K562 (cell line): ENCODE data around the gene MXI1. TPM values are rescaled to one million over a fixed set of nuclear protein-coding genes. Genes with fewer than 3 reads are reported as not detected.

ENCODE experiments used
- ELF4 ChIP-seq: fragments of 450-650 bp; formaldehyde crosslinking; IDR thresholded peaks from 2 replicates; pipeline ENCODE4 v1.4.0; 2022; ENCODE audit warnings: missing genetic modification characterization
- MBD1 ChIP-seq: fragments of 250-450 bp; sonication (Bioruptor Pico); IDR thresholded peaks from 2 replicates; pipeline ENCODE4 v1.8.0; 2022; ENCODE audit warnings: inconsistent platforms
- NR2F6 ChIP-seq: fragments of 450-650 bp; formaldehyde crosslinking; IDR thresholded peaks from 2 replicates; pipeline ENCODE4 v1.4.0; 2020; ENCODE audit warnings: mild to moderate bottlenecking
- TEAD2 ChIP-seq: fragments of 450-650 bp; IDR thresholded peaks from 2 replicates; pipeline ENCODE4 v1.6.1; 2016; ENCODE audit warnings: missing genetic modification characterization, control low read depth, missing compliant biosample characterization
- THRAP3 ChIP-seq: fragments of 450-650 bp; IDR thresholded peaks from 2 replicates; pipeline ENCODE4 v1.6.1; 2016; ENCODE audit warnings: mild to moderate bottlenecking, inconsistent platforms, borderline replicate concordance
- ZBTB9 ChIP-seq: fragments of 450-650 bp; formaldehyde crosslinking; IDR thresholded peaks from 2 replicates; pipeline ENCODE4 v1.4.0; 2020; ENCODE audit warnings: mild to moderate bottlenecking, moderate library complexity
- ZEB2 ChIP-seq: fragments of 450-650 bp; IDR thresholded peaks from 2 replicates; pipeline ENCODE4 v1.6.1; 2016
- ZNF23 ChIP-seq: fragments of 250-450 bp; sonication (Bioruptor Pico); IDR thresholded peaks from 2 replicates; pipeline ENCODE4 v1.4.0; 2020; ENCODE audit warnings: mild to moderate bottlenecking
- ZNF263 ChIP-seq: sonication (generic); formaldehyde crosslinking; IDR thresholded peaks from 2 replicates; pipeline ENCODE4 v1.8.0; 2022; ENCODE audit warnings: mild to moderate bottlenecking, missing genetic modification reagents, borderline replicate concordance
- ZNF3 ChIP-seq: fragments of 250-450 bp; sonication (Bioruptor Pico); IDR thresholded peaks from 2 replicates; pipeline ENCODE4 v1.5.0; 2021; ENCODE audit warnings: mild to moderate bottlenecking, moderate library complexity
- ZNF830 ChIP-seq: fragments of 250-450 bp; sonication (Bioruptor Pico); IDR thresholded peaks from 2 replicates; pipeline ENCODE4 v1.5.0; 2021; ENCODE audit warnings: mild to moderate bottlenecking
- polyA plus RNA-seq, 8 experiments: library from polyadenylated mRNA; depleted of rRNA in 4 of 8; stranded (reverse) in 5 of 8; unstranded in 3 of 8; fragments of >200 nt; fragmentation: Nextera tagmentation in 2 of 8; fragmentation: Illumina TruSeq in 1 of 8; extraction: Ambion mirVana in 2 of 8; extraction: Trizol in 1 of 8; gene quantifications; 2 replicates each; pipeline versions ENCODE4 v1.2.1 to v1.2.3, GENCODE V29; 2011 to 2014; ENCODE audit warnings: inconsistent platforms in 1 of 8, missing spikeins in 1 of 8
- total RNA-seq, 7 experiments: library from RNA; depleted of rRNA in 6 of 7; stranded (reverse); fragments of >200 nt in 6 of 7; fragmentation: Illumina TruSeq in 2 of 7; extraction: Trizol in 2 of 7; gene quantifications; 2 replicates each; pipeline versions ENCODE4 v1.2.1 to v1.2.3, GENCODE V29; 2011 to 2021; ENCODE audit warnings: low replicate concordance in 1 of 7
- TF ChIP-seq, protein P1 (sequence below): fragments of 250-450 bp; sonication (Bioruptor Pico); IDR thresholded peaks from 2 replicates; pipeline ENCODE4 v1.4.0; 2020; ENCODE audit warnings: mild to moderate bottlenecking, moderate library complexity
- TF ChIP-seq, protein P2 (sequence below): fragments of 250-450 bp; sonication (Bioruptor Pico); IDR thresholded peaks from 2 replicates; pipeline ENCODE4 v1.5.0; 2020; ENCODE audit warnings: mild to moderate bottlenecking, borderline replicate concordance
- TF ChIP-seq, protein P3 (sequence below), 2 experiments: fragments of 450-650 bp; conservative IDR thresholded peaks; 2 replicates each; pipeline ENCODE4 v1.6.1; 2017; ENCODE audit warnings: mild to moderate bottlenecking in 2 of 2, moderate library complexity in 2 of 2
- TF ChIP-seq, protein P4 (sequence below), 2 experiments: fragments of 150-350 bp in 1 of 2; IDR thresholded peaks; 2 replicates each; pipeline ENCODE4 v1.6.1; 2012 to 2016; ENCODE audit warnings: low read depth in 2 of 2, low read length in 2 of 2, mild to moderate bottlenecking in 1 of 2, moderate library complexity in 1 of 2

Gene MXI1
- total and polyA plus RNA-seq, 9 of the 15 experiments (the other 6 are each of a cell fraction or from before 2014, with no cell fraction given): 9.1 to 23.7 (median 14.8) TPM

- TF ChIP-seq ZNF263 (CRISPR knock-in tag): no peak
- TF ChIP-seq ZBTB9: no peak
- TF ChIP-seq, protein P1, sequence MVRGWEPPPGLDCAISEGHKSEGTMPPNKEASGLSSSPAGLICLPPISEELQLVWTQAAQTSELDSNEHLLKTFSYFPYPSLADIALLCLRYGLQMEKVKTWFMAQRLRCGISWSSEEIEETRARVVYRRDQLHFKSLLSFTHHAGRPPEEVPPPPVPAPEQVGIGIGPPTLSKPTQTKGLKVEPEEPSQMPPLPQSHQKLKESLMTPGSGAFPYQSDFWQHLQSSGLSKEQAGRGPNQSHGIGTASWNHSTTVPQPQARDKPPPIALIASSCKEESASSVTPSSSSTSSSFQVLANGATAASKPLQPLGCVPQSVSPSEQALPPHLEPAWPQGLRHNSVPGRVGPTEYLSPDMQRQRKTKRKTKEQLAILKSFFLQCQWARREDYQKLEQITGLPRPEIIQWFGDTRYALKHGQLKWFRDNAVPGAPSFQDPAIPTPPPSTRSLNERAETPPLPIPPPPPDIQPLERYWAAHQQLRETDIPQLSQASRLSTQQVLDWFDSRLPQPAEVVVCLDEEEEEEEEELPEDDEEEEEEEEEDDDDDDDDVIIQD (CRISPR knock-in tag): no peak
- TF ChIP-seq, protein P2, sequence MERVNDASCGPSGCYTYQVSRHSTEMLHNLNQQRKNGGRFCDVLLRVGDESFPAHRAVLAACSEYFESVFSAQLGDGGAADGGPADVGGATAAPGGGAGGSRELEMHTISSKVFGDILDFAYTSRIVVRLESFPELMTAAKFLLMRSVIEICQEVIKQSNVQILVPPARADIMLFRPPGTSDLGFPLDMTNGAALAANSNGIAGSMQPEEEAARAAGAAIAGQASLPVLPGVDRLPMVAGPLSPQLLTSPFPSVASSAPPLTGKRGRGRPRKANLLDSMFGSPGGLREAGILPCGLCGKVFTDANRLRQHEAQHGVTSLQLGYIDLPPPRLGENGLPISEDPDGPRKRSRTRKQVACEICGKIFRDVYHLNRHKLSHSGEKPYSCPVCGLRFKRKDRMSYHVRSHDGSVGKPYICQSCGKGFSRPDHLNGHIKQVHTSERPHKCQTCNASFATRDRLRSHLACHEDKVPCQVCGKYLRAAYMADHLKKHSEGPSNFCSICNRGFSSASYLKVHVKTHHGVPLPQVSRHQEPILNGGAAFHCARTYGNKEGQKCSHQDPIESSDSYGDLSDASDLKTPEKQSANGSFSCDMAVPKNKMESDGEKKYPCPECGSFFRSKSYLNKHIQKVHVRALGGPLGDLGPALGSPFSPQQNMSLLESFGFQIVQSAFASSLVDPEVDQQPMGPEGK (CRISPR knock-in tag): no peak
- TF ChIP-seq TEAD2: no peak
- no peak for TF ChIP-seq THRAP3
- no peak for TF ChIP-seq ELF4 (CRISPR knock-in tag)
- no peak for TF ChIP-seq MBD1 (CRISPR knock-in tag)
- TF ChIP-seq NR2F6 (CRISPR knock-in tag): no peak
- TF ChIP-seq ZNF23 (CRISPR knock-in tag): no peak
- TF ChIP-seq ZNF3 (CRISPR knock-in tag): no peak
- TF ChIP-seq, protein P3, sequence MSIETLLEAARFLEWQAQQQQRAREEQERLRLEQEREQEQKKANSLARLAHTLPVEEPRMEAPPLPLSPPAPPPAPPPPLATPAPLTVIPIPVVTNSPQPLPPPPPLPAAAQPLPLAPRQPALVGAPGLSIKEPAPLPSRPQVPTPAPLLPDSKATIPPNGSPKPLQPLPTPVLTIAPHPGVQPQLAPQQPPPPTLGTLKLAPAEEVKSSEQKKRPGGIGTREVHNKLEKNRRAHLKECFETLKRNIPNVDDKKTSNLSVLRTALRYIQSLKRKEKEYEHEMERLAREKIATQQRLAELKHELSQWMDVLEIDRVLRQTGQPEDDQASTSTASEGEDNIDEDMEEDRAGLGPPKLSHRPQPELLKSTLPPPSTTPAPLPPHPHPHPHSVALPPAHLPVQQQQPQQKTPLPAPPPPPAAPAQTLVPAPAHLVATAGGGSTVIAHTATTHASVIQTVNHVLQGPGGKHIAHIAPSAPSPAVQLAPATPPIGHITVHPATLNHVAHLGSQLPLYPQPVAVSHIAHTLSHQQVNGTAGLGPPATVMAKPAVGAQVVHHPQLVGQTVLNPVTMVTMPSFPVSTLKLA (conservative IDR thresholded peaks at IDR 0.05): peak; percentile 83 to 87
- TF ChIP-seq ZNF830: no peak
- no peak for TF ChIP-seq ZEB2
- TF ChIP-seq, protein P4, sequence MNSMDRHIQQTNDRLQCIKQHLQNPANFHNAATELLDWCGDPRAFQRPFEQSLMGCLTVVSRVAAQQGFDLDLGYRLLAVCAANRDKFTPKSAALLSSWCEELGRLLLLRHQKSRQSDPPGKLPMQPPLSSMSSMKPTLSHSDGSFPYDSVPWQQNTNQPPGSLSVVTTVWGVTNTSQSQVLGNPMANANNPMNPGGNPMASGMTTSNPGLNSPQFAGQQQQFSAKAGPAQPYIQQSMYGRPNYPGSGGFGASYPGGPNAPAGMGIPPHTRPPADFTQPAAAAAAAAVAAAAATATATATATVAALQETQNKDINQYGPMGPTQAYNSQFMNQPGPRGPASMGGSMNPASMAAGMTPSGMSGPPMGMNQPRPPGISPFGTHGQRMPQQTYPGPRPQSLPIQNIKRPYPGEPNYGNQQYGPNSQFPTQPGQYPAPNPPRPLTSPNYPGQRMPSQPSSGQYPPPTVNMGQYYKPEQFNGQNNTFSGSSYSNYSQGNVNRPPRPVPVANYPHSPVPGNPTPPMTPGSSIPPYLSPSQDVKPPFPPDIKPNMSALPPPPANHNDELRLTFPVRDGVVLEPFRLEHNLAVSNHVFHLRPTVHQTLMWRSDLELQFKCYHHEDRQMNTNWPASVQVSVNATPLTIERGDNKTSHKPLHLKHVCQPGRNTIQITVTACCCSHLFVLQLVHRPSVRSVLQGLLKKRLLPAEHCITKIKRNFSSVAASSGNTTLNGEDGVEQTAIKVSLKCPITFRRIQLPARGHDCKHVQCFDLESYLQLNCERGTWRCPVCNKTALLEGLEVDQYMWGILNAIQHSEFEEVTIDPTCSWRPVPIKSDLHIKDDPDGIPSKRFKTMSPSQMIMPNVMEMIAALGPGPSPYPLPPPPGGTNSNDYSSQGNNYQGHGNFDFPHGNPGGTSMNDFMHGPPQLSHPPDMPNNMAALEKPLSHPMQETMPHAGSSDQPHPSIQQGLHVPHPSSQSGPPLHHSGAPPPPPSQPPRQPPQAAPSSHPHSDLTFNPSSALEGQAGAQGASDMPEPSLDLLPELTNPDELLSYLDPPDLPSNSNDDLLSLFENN (IDR thresholded peaks at IDR 0.05; ENCODE audit: low read depth in 2 of 2, low read length in 2 of 2): 0 out of 4 replicates have a peak, but pooled peaks of 1 of the 2 experiments have one; percentile 10
Measured at GRCh38 chr10:110225756-110226542, 18.5 kb downstream of the MXI1 start (continued).
